Putamen (tissue), 1 donor: ENCODE results near the gene ZNF391.
"Not testable (repeated sequence)": the region's sequence is repeated elsewhere in the genome, so short reads cannot be mapped to it uniquely, and the experiment has no call there.

ENCODE experiments used
- DNase-seq: peaks from one replicate; pipeline ENCODE4 v3.0.0-alpha.2; 2016; ENCODE audit warnings: low spot score

The ZNF391 gene

DNA sequence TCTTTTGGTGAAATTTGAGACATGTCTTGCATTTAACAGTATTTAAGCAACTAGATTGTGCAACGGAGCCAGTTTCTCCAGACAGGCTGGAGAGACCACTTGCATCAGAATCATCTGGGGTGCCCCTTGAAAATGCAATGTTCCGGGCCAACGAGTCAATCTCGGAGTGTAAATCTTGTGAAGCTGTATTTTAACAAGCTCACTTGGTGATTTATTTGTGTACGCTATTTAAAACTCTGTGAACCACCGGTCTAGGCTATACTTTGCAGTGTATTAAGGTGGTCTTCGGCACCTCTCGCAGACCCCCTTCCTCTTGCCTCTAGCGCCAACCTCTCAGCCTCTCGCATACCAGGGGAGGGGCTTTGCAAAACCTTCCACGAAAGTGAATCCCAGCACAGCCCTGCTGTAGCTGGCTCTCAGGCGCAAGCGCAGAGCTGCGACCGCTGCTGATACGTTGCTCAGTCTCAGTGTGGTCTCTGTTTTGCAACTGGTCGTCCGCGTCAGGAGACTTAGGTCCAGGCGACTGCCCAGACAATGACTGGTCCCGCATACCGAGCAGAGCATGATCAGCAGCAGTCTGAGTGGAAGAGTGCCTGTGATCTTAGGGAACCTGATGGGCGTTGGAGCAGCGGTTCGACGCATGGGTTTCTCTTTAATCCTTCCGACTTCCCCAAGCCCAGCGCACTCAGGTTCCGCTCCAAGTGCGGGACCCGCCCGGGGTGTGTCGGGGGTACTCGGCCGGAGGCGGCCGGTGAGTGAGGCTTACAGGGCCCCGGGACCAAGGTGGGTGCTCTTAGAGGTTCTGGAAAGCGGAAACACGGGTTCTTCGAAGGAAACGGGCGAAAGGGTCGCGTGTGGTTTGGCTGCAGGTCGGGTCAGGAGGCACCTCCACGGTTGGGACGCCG is at the start of gene ZNF391:
ZNF391 (plus strand) TSS at position 467 of the 905 bp plus-strand sequence. CDS start 11,612 bp downstream, outside the sequence.
- DNase-seq, result peak; percentile 79

DNA sequence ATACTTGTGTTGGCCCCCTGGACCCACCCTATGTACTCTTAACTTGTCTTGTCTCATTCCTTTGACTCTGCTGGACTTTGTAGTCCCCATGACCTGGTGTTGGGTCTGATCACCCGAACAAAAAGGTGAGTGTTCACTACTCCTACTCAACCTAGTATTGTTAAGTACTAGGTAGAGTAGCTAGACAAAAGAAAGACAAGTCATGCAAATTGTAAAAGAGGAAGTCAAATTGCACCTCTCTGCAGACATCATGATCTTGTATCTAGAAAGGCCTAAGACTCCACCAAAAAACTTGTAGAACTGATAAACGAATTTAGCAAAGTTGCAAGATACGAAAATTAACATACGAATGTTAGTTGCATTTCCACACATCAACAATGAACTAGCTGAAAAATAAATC is 35.7 kb upstream of the ZNF391 start:
- DNase-seq, result no peak

DNA sequence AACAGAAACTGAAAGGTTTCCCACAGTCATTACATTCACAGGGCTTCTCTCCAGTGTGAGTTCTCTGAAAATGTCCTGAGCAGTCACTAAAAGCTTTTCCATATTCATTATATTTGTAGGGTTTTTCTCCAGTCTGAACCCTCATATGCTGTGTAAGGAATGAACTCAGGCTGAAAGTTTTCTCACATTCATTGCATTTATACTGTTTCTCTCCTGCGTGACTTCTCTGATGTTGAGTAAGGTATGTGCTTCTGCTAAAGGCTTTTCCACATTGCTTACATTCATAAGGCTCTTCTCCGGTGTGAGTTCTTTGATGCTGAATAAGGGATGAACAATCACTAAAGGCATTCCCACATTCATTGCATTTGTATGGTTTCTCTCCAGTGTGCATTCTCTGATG is 29.8 kb upstream of the ZNF391 start:
- DNase-seq, result no peak

DNA sequence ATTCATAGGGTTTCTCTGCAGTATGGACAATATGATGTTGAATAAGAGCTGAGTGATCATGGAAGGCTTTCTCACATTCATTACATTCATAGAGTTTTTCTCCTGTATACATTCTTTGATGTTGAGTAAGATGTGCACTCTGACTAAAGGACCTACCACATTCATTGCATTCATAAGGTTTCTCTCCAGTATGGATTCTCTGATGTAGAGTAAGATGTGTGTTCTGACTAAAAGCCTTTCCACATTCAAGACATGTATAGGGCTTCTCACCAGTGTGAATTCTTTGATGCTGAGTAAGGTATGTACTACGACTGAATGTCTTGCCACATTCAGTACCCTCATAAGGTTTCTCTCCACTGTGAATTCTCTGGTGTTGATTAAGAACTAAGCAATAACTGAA is 29.3 kb upstream of the ZNF391 start:
- DNase-seq, result no peak

DNA sequence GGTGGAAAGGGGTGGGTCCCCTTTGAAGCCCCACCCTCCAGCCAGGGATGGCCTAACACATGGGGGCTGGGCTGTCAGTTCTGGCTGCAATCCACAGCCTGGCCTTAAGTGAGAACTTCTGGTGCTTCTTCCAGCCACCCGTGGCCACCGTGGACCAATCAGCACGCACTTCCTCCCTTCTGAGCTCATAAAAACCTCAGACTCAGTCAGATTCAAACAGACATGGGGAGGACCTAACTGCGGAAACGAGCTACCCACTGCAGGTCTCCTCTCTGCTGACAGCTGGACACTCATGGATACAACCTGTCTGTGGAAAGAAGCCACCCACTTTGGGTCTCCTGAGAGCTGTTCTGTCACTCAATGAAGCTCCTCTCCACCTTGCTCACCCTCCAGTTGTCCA is 20.4 kb upstream of the ZNF391 start:
- DNase-seq, result no peak

DNA sequence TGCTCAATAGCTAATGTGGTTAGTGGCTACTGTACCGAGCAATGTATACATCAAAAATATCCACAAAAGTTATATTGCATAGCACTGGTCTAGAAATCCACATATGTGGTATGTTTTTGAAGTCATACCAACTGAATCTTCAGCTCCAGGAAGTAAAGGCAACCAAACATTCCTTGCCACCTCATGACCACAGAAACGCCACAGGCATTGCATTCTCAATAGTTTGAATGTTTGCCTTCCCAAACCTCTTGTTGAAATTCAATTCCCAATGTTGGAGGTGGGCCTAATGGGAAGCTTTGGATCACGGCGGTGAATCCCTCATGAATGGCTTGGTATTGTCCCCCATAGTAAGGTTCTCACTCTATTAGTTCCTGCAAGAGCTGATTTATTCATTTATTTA is 18.2 kb upstream of the ZNF391 start:
- DNase-seq, result no peak

DNA sequence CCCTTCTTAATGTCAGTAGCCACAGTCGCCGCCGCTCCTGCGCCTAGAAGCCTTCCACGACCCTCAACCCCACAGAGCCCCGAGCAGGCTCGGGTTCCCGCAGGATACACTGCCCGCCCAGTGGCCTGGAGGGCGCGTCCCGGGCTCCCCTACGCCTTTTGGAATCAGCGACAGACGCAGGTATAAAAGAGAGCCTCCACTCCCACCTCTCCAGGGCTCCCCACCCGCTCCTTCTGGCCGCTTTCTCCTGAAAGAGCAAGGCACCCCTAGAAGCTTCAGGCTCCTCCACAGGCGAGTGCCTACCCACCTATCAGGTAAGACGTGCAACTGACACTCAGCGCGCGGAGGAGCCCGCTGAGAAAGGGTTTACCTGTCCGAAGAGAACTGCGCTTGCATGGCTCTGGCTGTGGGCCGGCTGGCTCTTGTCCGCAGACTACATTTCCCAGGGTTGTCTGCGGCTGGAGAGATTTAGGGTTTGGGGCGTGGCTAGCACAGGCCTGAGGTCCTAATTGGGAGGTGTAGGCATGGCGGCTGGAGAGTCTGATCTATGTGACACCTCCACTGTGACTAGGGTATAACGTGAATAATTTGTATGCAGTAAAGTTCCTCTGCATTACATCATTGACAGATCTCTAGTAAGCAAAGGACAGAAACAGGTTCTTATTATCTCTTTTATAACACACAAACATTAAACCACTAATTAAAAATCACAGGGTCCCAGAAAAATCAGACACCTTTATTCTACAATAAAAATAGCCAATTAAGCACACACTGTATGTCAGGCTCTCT is 13.5 kb upstream of the ZNF391 start:
- peak; percentile 74 for DNase-seq

DNA sequence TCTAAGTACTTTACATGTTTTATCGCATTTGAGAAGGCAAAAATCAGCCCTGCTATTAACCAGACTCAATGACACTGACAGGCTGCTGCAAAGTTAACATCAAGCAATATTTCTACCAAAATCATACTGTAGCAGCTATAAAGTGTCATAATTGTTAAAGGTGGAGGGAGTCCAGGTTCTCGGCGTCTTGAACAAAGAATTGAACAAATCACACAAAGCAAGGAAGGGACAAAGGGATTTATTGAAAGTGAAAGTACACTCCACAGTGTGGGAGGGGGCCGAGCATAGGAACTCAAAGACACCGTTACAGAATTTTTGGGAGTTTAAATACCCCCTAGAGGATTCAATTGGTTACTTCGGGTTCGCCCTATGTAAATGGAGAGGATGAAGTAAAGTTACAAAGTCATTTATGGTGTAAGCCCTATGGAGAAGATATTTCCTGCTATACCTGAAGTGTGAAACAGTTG is 12.9 kb upstream of the ZNF391 start:
- peak; percentile 6 for DNase-seq

DNA sequence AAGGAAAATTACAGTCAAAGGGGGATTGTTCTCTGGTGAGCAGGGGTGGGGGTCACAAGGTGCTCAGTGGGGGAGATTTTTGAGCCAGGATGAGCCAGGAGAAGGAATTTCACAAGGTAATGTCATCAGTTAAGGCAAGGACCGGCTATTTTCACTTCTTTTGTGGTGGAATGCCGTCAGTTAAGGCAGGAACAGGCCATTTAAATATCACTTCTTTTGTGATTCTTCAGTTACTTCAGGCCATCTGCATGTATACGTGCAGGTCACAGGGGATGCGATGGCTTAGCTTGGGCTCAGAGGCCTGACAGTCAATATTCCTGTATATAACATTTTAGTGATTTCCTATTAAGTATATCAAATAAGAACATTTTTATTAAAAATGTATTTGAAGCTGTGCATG is 10.2 kb upstream of the ZNF391 start:
- DNase-seq, result not testable (repeated sequence)

DNA sequence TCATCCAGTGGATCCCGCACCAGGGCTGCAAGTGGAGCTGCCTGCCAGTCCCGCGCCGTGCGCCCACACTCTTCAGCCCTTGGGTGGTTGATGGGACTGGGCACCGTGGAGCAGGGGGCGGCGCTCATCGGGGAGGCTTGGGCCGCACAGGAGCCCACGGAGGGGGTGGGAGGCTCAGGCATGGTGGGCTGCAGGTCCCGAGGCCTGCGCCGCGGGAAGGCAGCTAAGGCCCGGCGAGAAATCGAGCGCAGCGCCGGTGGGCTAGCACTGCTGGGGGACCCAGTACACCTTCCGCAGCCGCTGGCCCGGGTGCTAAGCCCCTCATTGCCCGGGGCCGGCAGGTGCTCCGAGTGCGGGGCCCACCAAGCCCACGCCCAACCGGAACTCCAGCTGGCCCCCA is 7.6 kb upstream of the ZNF391 start:
- DNase-seq, result not testable (repeated sequence)

DNA sequence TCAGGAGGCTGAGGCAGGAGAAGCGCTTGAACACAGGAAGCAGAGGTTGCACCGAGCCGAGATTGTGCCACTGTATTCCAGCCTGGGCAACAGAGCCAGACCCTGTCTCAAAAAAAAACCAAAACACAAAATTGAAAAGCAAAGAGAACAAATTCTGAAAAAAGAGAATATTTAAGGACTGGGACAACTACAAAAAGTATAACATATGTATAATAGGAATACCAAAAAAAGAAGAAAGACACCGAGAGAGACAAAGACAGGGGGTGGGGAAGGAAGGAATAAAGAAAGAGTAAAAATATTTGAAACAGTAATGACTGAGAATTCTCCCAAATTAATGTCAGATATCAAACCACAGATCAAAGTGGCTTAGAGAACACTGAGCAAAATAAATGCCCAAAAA is 5.5 kb upstream of the ZNF391 start:
- no peak for DNase-seq

DNA sequence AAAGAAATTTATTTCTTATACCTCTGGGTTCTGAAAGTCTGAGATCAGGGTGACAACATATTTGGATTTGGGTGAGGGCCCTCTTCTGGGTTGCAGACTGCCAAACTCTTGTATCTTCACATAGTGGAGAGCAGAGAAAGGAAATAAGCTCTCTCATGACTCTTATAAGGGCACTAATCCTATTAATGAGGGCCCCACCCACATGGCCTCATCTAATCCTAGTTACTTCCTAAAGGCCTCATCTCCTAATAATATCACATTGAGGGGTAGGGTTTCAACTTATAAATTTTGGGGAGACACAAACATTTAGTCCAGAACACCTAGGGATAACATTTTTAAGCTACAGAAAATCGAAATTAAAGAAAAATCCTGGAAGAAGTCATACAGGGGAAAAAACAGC is 5.1 kb upstream of the ZNF391 start:
- no peak for DNase-seq

DNA sequence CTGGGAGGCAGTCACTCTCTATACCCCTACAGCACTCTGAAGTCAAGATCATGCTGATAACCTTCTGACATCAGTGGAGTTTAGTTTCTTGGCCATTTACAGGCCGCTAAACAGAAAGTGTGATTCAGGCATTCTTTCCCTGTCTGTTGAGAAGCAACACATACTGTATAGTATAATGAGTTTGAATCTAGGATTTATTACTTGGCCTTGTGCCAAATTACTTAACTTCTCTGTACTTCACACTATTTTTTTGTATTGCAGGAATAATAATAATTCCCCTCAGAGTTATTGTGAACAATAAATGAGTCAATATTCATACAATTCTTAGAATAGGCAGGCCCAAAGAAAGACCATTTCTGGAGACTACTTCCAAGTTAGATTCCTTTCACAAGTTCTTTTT is 4.1 kb downstream of the ZNF391 start:
- no peak for DNase-seq

DNA sequence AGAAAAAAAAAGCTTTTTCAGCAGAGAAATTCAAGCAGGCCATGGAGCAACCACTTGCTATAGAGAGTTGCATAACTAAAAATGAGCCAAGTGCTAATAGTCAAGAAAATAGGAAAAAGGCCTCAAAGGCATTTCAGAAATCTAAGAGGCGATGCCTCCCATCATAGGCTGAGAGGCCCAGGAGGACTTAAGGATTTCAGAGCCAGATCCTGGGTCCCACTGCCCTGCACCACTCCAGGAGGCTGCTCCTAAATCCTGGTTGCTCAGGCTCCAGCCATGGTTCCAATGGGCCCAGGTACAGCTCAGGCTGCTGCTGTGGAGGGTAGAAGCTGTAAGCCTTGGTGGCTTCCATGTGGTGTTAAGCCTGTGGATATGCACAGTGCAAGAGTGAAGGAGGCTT is 5.5 kb downstream of the ZNF391 start:
- no peak for DNase-seq

DNA sequence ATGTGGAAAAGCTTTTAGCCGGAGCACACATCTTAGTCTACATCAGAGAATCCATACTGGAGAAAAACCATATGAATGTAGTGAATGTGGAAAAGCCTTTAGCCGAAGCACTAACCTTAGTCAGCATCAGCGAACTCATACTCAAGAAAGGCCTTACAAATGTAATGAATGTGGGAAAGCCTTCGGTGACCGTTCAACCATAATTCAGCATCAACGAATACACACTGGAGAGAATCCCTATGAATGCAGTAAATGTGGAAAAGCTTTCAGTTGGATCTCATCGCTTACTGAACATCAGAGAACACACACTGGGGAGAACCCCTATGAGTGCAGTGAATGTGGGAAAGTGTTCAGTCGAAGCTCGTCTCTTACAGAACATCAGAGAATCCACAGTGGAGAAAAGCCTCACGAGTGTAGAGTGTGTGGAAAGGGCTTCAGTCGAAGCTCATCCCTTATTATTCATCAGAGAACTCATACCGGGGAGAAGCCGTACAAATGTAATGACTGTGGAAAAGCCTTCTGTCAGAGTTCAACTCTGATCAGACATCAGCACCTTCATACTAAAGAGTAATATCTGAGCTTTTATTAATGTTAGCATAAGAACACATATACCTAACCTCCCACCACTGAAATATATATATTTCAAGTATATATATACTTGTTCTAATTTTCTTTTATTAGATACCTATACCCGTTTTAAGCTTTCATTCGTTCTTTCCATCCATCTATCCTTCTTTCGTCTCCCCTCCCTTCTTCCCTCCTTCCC is 12.5 kb downstream of the ZNF391 start:
- no peak for DNase-seq

DNA sequence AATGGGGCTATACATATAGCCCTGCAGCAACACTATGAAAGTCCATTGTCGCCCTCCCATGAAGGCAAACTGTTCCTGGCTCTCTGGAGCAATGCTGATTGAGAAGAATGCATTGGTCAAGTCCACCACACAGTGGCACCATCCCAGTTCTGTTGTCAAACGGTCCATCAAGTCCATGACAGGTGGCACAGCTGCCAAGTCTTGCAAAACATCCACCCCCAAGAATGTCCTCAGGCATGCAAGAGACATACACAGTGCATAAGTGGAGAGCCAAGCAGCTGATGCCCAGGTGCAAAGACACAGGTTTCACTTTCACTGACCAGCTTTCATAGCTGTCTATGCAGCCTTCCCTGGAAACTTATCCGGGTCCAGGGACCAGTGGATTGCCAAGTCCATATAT is 17.5 kb downstream of the ZNF391 start:
- DNase-seq, result no peak

DNA sequence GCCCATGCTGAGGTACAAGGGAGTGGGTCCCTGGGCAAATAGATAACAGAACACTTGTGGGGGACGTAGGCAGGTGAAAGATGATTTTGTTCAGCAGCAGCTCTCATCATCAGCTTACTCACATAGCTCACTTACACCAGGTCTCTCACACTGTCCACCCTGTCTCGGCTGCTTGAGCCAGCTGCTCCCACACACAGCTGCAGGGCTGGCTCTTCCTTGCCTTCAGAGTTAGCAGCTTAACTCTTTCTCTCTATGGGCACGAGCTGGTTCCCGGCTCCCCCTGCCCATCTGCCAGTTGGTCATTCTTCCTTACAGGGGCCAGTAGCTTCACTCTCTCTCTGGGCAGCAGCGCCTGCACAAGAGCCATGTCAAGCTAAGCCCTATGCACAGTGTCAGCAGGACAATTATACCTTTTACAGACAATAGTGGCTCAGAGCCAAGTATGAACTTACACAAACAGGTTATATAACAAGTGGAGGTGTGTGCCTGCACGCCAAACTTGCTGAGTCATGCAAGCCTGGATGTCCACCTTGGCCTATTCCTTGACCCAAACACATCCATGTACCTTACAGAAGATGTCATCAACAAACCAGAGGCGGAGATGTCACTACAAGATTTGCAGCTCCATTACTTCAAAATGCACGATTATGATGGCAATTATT is 18.7 kb downstream of the ZNF391 start:
- no peak for DNase-seq

DNA sequence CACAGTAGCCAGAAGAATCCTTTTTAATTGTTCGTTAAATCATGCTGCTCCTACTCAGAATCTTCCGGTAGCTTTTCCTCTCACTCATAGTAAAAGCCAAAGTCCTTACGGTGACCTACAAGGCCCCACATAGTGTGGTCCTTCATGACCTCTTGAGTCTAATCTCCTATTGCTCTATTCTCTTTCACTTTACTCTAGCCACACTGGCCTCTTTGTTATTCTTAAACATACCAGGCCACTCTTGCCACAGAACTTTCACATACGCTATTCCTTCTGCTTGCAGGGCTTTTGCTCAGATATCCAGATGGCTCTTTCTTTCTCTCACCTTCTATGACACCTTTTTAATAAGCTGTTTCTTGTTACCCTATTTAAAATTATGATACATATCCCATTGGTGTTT is 25.7 kb downstream of the ZNF391 start:
- no peak for DNase-seq

DNA sequence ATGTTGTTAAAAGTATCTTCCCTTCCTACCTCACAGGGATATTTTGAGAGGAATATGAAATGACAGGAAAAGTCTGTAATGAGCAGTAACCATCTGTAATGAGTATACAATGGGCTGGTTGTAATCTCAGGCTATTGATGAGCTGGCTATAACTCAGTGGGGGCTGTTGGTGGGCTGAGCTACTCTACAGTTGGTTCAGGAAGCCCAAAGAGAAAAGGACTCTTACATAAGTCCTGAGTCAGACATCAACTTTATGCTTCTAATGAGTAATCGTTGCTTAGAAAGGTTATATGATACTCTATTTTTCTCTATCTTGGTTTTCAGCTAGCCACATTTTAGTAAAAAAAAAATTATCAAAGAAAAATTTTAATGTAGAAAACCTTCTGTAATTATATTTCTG is 26.4 kb downstream of the ZNF391 start:
- no peak for DNase-seq

DNA sequence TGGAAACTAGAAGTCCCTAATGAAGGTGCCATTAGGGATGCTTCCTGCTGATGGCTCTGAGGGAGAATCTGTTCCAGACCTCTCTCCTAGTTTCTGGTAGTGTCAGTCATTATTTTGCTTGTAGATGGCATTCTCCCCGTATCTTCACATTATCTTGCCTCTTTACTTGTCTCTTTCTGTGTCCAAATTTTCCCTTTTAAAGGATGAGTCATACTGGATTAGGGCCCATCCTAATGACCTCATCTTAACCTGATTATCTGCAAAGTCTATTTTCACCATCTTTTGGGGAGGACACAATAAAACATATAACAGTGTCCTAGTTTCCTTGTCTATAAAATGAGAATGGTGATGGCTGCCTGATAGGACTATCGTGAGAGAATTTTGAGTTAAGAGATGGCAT is 27.3 kb downstream of the ZNF391 start:
- no peak for DNase-seq

DNA sequence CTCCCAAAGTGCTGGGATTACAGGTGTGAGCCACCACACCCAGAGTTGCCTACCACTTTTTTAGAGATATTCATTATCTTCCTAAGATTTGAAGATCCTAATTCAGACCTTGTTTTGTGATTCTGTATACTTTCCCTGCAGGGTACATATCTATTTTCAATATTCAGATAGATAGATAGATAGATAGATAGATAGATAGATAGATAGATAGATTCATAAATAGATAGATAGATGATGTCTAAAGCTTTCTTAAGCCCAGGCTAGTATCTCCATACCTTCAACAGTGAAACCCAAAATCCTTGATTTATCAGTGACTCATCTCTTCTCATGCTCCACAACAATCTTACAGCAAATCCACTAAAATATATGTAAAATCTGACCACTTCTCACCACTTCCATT is 30.8 kb downstream of the ZNF391 start:
- no peak for DNase-seq
